ENCODE measurements around the gene ZNF560.

Gene ZNF560

GRCh38 chr19:9474975-9475374 lies 23.4 kb downstream of the ZNF560 start:
- no peak overlapping the region for H3K4me3 ChIP-seq (ENCODE audit: low read depth, low read length)
- DNase-seq (ENCODE audit: low read depth) = no peak
- TF ChIP-seq, protein P1, sequence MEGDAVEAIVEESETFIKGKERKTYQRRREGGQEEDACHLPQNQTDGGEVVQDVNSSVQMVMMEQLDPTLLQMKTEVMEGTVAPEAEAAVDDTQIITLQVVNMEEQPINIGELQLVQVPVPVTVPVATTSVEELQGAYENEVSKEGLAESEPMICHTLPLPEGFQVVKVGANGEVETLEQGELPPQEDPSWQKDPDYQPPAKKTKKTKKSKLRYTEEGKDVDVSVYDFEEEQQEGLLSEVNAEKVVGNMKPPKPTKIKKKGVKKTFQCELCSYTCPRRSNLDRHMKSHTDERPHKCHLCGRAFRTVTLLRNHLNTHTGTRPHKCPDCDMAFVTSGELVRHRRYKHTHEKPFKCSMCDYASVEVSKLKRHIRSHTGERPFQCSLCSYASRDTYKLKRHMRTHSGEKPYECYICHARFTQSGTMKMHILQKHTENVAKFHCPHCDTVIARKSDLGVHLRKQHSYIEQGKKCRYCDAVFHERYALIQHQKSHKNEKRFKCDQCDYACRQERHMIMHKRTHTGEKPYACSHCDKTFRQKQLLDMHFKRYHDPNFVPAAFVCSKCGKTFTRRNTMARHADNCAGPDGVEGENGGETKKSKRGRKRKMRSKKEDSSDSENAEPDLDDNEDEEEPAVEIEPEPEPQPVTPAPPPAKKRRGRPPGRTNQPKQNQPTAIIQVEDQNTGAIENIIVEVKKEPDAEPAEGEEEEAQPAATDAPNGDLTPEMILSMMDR (IDR thresholded peaks at IDR 0.05; ENCODE audit: insufficient read depth, low read depth, low read length, missing control alignments) = no peak

GRCh38 chr19:9467161-9467560 lies 31.3 kb downstream of the ZNF560 start:
- DNase-seq (ENCODE audit: low read depth) = no peak
- H3K4me3 ChIP-seq (ENCODE audit: low read depth, low read length) = no peak overlapping the region
- TF ChIP-seq, protein P1 (IDR thresholded peaks at IDR 0.05; ENCODE audit: insufficient read depth, low read depth, low read length, missing control alignments) = no peak

DNA sequence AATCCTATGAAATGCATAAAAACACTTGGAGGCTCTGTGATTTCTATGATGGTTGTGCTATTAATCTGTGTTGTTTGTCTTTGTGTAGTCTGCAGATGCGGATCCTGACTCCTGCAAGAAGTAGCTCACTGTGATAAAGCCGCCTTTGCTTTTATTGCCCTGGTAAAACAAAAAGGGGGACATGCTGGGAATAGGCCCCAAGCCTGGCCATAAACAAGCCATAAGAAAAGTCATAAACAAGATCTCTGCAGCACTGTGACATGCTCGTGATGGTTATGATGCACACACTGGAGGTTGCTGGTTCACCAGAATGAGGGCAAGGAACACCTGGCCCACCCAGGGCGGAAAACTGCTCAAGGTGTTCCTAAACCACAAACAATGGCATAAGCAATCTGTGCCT lies 36.5 kb downstream of the ZNF560 start:
- H3K4me3 ChIP-seq (ENCODE audit: low read depth, low read length) = no peak overlapping the region
- no peak for DNase-seq (ENCODE audit: low read depth)
- TF ChIP-seq, protein P1 (IDR thresholded peaks at IDR 0.05; ENCODE audit: insufficient read depth, low read depth, low read length, missing control alignments) = no peak

GRCh38 chr19:9456018-9456689 lies 42.3 kb downstream of the ZNF560 start:
- H3K4me3 ChIP-seq (ENCODE audit: low read depth, low read length) = no peak overlapping the region
- DNase-seq (ENCODE audit: low read depth) = no peak
- TF ChIP-seq, protein P1 (IDR thresholded peaks at IDR 0.05; ENCODE audit: insufficient read depth, low read depth, low read length, missing control alignments) = no peak

- H3K4me3 ChIP-seq (ENCODE audit: low read depth, low read length) = no peak overlapping the region
- TF ChIP-seq, protein P1 (IDR thresholded peaks at IDR 0.05; ENCODE audit: insufficient read depth, low read depth, low read length, missing control alignments) = no peak
- no peak for DNase-seq (ENCODE audit: low read depth)
Measured at GRCh38 chr19:9453953-9454352, 44.5 kb downstream of the ZNF560 start.

DNA sequence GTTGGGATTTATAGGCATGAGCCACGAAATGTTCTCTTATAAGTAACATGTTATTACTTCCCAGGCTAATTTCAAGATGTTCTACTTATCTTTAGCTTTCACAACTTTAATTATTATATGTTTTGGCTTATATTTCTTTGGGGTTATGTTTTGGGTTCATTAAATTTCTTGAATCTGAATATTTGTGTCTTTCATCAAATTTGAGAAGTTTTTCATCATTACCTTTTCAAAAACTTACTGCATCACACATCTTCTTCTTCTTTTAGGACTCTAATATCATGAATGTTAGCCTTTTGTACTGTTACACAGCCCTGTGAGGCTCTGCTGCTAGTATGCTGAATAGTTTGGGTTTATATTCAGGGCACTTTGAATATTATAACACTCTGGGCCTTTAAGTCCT lies 53.4 kb downstream of the ZNF560 start:
- no peak for DNase-seq (ENCODE audit: low read depth)
- H3K4me3 ChIP-seq (ENCODE audit: low read depth, low read length) = no peak overlapping the region
- TF ChIP-seq, protein P1 (IDR thresholded peaks at IDR 0.05; ENCODE audit: insufficient read depth, low read depth, low read length, missing control alignments) = no peak

- H3K4me3 ChIP-seq (ENCODE audit: low read depth, low read length) = peak overlapping the region; percentile 83
- no peak for DNase-seq (ENCODE audit: low read depth)
- TF ChIP-seq, protein P1 (IDR thresholded peaks at IDR 0.05; ENCODE audit: insufficient read depth, low read depth, low read length, missing control alignments) = no peak
Measured at GRCh38 chr19:9436358-9436757, 62.1 kb downstream of the ZNF560 start.

Data from GM12865 (cell line).